GM19467 (cell line): ENCODE results near the gene DUSP7.
A peak's percentile ranks its signal among the peaks of the same experiment; 100 is the strongest.

Experiments used
- ATAC-seq: cut with Tn5 transposase; IDR thresholded peaks from one replicate; pipeline ENCODE4 v1.9.1; 2021; ENCODE audit warnings: mild to moderate bottlenecking, moderate library complexity; ENCODE audit not compliant: unreplicated experiment

The DUSP7 gene

GRCh38 chr3:52030714-52031310 is 25.6 kb downstream of the DUSP7 start:
- no peak for ATAC-seq

GRCh38 chr3:52029535-52029934 is 26.8 kb downstream of the DUSP7 start:
- ATAC-seq = no peak

- ATAC-seq = no peak
These were observed 27.3 kb downstream of the DUSP7 start for GRCh38 chr3:52029053-52029452.

GRCh38 chr3:52028572-52028971 is 27.8 kb downstream of the DUSP7 start:
- no peak for ATAC-seq

- no peak for ATAC-seq
These were observed 30.3 kb downstream of the DUSP7 start for GRCh38 chr3:52026041-52026440.

- ATAC-seq = no peak
These were observed 30.9 kb downstream of the DUSP7 start for GRCh38 chr3:52025453-52025852.

- ATAC-seq = no peak
These were observed 31.5 kb downstream of the DUSP7 start for GRCh38 chr3:52024765-52025452.

GRCh38 chr3:52023860-52024764 is 32.3 kb downstream of the DUSP7 start:
- peak; percentile 66 for ATAC-seq

- ATAC-seq = no peak
These were observed 33.1 kb downstream of the DUSP7 start for GRCh38 chr3:52023101-52023770.

GRCh38 chr3:52022323-52023100 is 33.9 kb downstream of the DUSP7 start:
- ATAC-seq = no peak

GRCh38 chr3:52021489-52022268 is 34.7 kb downstream of the DUSP7 start:
- no peak for ATAC-seq

- no peak for ATAC-seq
These were observed 35.6 kb downstream of the DUSP7 start for GRCh38 chr3:52020796-52021195.

- no peak for ATAC-seq
These were observed 36.9 kb downstream of the DUSP7 start for GRCh38 chr3:52019352-52020080.

GRCh38 chr3:52018319-52019000 is 37.9 kb downstream of the DUSP7 start:
- no peak for ATAC-seq

- ATAC-seq = no peak
These were observed 38.8 kb downstream of the DUSP7 start for GRCh38 chr3:52017586-52017985.

GRCh38 chr3:52015438-52016228 is 40.7 kb downstream of the DUSP7 start:
- no peak for ATAC-seq

- ATAC-seq = no peak
These were observed 41.8 kb downstream of the DUSP7 start for GRCh38 chr3:52014613-52015012.
